Liver (tissue), 3 donors: ENCODE data around the gene ARRDC1.

Experiments used
- CTCF ChIP-seq: fragments of 150-350 bp; IDR thresholded peaks from 2 replicates; pipeline ENCODE4 v1.5.1; 2017; ENCODE audit warnings: improper control_type of control experiment, low read depth, low read length; ENCODE audit not compliant: missing input control
- NR2F2 ChIP-seq: IDR thresholded peaks from 2 replicates; pipeline ENCODE4 v1.6.1; 2016; ENCODE audit warnings: antibody characterized with exemption
- REST ChIP-seq: IDR thresholded peaks from 2 replicates; pipeline ENCODE4 v1.6.1; 2016; ENCODE audit warnings: antibody characterized with exemption, mild to moderate bottlenecking
- ZBTB33 ChIP-seq: IDR thresholded peaks from 2 replicates; pipeline ENCODE4 v1.6.1; 2016; ENCODE audit warnings: antibody characterized with exemption
- donor health status: healthy.
- donor health status: healthy.

GRCh38 chr9:137614631-137615386 lies 9.3 kb downstream of the ARRDC1 start:
- TF ChIP-seq CTCF (no peak), NR2F2 (no peak), REST (no peak), ZBTB33 (no peak)
